NCI-H146 treated with DMSO at 0.1 percent for 48 hours (cell line): Measurements from ENCODE around the gene PLA2G12B.

Source experiments
- DNase-seq: peaks from one replicate; lab custom pipeline; 2025; ENCODE audit not compliant: unreplicated experiment; lab: John Stamatoyannopoulos, UW

The PLA2G12B gene

GRCh38 chr10:72895236-72895850 is 59.3 kb downstream of the PLA2G12B start:
- DNase-seq, result no peak

GRCh38 chr10:72893136-72893798 is 61.3 kb downstream of the PLA2G12B start, which contains the start of gene OIT3:
OIT3 (plus strand) TSS chr10:72893739; CDS start chr10:72893799, 60 bp downstream.
- DNase-seq, result no peak

GRCh38 chr10:72890086-72890485 is 64.5 kb downstream of the PLA2G12B start:
- DNase-seq, result no peak

GRCh38 chr10:72889391-72889831 is 65.2 kb downstream of the PLA2G12B start:
- DNase-seq, result peak; percentile 23

- DNase-seq, result no peak
Measured at GRCh38 chr10:72888151-72888638, 66.4 kb downstream of the PLA2G12B start.

- DNase-seq, result no peak
Measured at GRCh38 chr10:72887043-72887442, 67.6 kb downstream of the PLA2G12B start.

GRCh38 chr10:72886621-72887020 is 68.0 kb downstream of the PLA2G12B start:
- peak; percentile 21 for DNase-seq

GRCh38 chr10:72885953-72886352 is 68.7 kb downstream of the PLA2G12B start:
- no peak for DNase-seq
